ENCODE measurements around the gene NFIL3.

Gene NFIL3

DNA sequence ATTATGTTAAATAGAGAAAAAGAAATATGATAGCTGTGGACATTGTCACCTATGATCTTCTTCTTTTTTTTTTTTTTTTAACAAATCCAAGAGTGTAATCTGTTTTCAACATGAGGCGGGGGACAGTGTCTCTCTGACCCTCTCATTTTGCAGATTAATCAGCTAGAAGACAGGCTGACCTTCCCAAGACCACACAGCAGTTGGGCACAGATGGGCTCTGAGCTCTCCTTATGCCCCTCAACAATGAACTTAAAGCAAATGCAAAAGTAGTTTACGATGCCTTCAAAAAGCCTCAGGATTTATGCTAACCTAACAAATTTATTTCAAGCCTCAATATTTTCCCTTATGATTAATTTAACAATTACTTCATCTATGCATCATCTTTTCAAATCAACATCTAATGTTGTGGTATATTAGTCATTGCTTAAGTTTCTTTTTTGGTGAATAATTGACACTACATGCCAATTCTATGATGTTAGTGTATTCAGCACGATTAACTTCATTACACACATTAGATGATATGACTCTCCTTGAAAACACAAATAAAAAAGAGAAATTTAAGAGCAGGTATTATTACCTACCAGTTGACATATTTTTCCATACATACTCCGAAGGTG, 7.4 kb downstream of the NFIL3 start:
- TF ChIP-seq CREB1 (IDR thresholded peaks at IDR 0.05; ENCODE audit: low read depth) (no peak), RAD21 (IDR thresholded peaks at IDR 0.05; ENCODE audit: low read depth) (no peak), EP300 (IDR thresholded peaks at IDR 0.05; ENCODE audit: borderline replicate concordance) (no peak), NFIC (IDR thresholded peaks at IDR 0.05) (no peak), CEBPB (IDR thresholded peaks at IDR 0.05) (no peak), TAF1 (IDR thresholded peaks at IDR 0.05; ENCODE audit: low read depth) (no peak), TEAD4 (IDR thresholded peaks at IDR 0.05) (no peak)
- TF ChIP-seq, protein P1, sequence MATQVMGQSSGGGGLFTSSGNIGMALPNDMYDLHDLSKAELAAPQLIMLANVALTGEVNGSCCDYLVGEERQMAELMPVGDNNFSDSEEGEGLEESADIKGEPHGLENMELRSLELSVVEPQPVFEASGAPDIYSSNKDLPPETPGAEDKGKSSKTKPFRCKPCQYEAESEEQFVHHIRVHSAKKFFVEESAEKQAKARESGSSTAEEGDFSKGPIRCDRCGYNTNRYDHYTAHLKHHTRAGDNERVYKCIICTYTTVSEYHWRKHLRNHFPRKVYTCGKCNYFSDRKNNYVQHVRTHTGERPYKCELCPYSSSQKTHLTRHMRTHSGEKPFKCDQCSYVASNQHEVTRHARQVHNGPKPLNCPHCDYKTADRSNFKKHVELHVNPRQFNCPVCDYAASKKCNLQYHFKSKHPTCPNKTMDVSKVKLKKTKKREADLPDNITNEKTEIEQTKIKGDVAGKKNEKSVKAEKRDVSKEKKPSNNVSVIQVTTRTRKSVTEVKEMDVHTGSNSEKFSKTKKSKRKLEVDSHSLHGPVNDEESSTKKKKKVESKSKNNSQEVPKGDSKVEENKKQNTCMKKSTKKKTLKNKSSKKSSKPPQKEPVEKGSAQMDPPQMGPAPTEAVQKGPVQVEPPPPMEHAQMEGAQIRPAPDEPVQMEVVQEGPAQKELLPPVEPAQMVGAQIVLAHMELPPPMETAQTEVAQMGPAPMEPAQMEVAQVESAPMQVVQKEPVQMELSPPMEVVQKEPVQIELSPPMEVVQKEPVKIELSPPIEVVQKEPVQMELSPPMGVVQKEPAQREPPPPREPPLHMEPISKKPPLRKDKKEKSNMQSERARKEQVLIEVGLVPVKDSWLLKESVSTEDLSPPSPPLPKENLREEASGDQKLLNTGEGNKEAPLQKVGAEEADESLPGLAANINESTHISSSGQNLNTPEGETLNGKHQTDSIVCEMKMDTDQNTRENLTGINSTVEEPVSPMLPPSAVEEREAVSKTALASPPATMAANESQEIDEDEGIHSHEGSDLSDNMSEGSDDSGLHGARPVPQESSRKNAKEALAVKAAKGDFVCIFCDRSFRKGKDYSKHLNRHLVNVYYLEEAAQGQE (IDR thresholded peaks at IDR 0.05; ENCODE audit: low read depth), result no peak
- TF ChIP-seq, protein P2, sequence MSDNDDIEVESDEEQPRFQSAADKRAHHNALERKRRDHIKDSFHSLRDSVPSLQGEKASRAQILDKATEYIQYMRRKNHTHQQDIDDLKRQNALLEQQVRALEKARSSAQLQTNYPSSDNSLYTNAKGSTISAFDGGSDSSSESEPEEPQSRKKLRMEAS (IDR thresholded peaks at IDR 0.05), result no peak

DNA sequence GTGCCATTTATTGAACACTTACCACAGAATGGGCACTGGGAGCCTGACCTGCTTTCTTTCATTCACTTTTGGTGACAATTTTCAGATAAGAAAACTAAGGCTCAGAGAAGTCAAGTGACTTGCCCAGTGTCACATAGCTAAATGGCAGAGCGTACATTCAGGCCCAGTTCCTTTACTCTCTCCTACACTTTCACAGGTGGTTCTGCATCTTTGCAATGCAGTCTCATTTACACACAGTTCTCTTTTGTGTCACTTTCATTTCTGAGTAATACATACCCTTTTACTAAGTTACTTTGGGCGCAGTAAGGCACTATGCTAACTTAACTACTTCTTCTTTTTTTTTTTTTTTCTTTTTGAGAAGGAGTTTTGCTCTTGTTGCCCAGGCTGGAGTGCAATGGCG, 8.3 kb downstream of the NFIL3 start:
- TF ChIP-seq, protein P3, sequence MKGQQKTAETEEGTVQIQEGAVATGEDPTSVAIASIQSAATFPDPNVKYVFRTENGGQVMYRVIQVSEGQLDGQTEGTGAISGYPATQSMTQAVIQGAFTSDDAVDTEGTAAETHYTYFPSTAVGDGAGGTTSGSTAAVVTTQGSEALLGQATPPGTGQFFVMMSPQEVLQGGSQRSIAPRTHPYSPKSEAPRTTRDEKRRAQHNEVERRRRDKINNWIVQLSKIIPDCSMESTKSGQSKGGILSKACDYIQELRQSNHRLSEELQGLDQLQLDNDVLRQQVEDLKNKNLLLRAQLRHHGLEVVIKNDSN (IDR thresholded peaks at IDR 0.05), result no peak
- TF ChIP-seq, protein P1 (IDR thresholded peaks at IDR 0.05; ENCODE audit: low read depth), result no peak
- TF ChIP-seq TEAD4 (IDR thresholded peaks at IDR 0.05), result no peak
- no peak for TF ChIP-seq CREB1 (IDR thresholded peaks at IDR 0.05; ENCODE audit: low read depth)
- no peak for TF ChIP-seq TAF1 (IDR thresholded peaks at IDR 0.05; ENCODE audit: low read depth)
- no peak for TF ChIP-seq RAD21 (IDR thresholded peaks at IDR 0.05; ENCODE audit: low read depth)
- TF ChIP-seq TCF12 (IDR thresholded peaks at IDR 0.05; ENCODE audit: low read depth), result no peak
- TF ChIP-seq FOXM1 (IDR thresholded peaks at IDR 0.05; ENCODE audit: borderline replicate concordance, low read depth), result no peak
- TF ChIP-seq EP300 (IDR thresholded peaks at IDR 0.05; ENCODE audit: borderline replicate concordance), result no peak
- no peak for TF ChIP-seq EGR1 (IDR thresholded peaks at IDR 0.05)
- TF ChIP-seq ZBTB7A (IDR thresholded peaks at IDR 0.05; ENCODE audit: low read depth), result no peak

DNA sequence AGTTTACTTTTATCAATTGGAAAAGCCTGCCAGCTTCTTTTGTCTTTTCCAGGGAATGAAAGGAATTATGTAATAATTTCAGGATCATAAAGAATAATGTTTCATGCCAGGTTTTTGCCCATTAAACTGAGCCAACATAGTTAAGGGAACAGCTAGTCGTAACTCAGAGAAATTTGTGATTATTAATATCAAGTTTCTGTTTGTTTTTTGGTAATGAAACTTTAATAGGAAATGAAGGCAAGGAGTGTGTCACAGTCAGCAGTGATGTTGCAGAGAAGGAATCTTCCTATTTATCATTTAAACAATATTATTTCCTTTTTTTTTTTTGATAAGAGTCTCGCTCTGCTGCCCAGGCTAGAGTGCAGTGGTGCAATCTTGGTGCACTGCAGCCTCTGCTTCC, 10.7 kb downstream of the NFIL3 start:
- no peak for TF ChIP-seq CREB1 (IDR thresholded peaks at IDR 0.05; ENCODE audit: low read depth)
- TF ChIP-seq NFIC (IDR thresholded peaks at IDR 0.05), result no peak
- no peak for TF ChIP-seq YY1 (IDR thresholded peaks at IDR 0.05; ENCODE audit: low read depth)
- no peak for TF ChIP-seq RAD21 (IDR thresholded peaks at IDR 0.05; ENCODE audit: low read depth)
- TF ChIP-seq, protein P1 (IDR thresholded peaks at IDR 0.05; ENCODE audit: low read depth), result no peak

DNA sequence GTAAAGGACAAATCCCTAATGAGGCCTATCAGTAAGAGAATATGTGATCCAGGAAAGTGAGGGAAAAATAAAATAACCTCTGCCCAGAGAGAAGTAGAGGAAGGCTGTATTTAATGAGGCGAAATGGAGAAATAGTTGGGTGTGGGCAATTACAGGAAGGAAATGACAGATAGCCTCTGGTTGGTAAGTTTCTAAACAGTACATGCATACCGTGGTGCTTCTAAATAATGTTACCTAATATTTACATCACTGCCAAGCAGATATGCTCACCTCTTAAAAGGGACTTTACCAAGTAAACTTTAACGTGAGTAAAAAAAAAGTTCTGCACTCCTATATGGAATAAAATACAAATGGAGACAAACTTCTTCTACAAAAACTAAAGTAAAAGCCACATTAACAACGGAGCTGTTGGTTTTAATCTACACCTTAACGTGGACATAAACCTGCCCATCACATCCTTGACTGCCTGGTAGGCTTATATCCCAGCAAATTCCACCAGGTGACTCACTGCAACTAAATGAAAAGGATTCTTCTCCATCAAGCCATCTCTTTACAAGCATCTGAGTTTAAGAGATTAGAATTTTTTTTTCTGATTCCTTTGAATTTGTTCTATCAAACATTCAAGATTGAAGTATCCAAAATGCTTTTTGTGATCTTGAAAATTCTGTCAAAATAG, 12.4 kb downstream of the NFIL3 start:
- TF ChIP-seq EGR1 (IDR thresholded peaks at IDR 0.05) (no peak), EP300 (IDR thresholded peaks at IDR 0.05; ENCODE audit: borderline replicate concordance) (no peak)

DNA sequence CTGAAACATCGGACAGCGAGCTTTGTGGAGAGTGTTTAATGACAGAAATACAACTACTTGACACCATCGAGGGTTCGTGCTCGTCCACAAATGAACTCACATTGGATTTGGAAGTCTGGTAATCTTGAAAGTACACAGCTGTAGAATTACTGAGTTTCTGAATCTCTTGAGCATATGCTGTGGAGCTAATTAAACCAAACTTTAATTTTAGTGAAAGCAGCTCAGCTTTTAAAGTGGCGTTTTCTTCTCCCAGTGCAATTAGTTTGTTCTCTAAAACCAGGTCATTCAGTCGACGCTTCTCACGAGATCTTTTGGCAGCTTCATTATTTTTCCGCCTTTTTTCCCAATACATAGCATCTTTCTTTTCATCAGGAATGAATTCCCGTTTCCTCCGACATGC, 13.5 kb downstream of the NFIL3 start:
- TF ChIP-seq, protein P3 (IDR thresholded peaks at IDR 0.05), result no peak
- no peak for TF ChIP-seq NFIC (IDR thresholded peaks at IDR 0.05)
- TF ChIP-seq, protein P1 (IDR thresholded peaks at IDR 0.05; ENCODE audit: low read depth), result no peak
- no peak for TF ChIP-seq EP300 (IDR thresholded peaks at IDR 0.05; ENCODE audit: borderline replicate concordance)
- no peak for TF ChIP-seq ZBTB7A (IDR thresholded peaks at IDR 0.05; ENCODE audit: low read depth)

Data from Ishikawa (cell line).